ENCODE results near the gene HOXB8.

DNA sequence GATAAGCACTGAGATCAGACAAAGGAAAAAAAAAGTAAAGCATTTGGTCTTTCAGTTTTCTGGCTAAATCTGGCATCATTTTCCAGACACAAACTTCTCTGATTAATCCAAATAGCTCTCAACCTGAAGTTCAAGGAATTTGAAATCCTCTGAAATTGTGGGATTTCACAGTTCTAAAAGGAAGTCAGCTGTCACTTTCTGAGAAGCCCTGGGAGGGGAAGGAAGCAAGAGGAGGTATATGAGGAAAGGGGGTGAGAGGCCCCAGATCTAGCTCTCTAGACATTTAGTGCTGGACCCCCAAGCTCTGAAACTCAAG is 28.6 kb upstream of the HOXB8 start:
- TF ChIP-seq, protein P1, sequence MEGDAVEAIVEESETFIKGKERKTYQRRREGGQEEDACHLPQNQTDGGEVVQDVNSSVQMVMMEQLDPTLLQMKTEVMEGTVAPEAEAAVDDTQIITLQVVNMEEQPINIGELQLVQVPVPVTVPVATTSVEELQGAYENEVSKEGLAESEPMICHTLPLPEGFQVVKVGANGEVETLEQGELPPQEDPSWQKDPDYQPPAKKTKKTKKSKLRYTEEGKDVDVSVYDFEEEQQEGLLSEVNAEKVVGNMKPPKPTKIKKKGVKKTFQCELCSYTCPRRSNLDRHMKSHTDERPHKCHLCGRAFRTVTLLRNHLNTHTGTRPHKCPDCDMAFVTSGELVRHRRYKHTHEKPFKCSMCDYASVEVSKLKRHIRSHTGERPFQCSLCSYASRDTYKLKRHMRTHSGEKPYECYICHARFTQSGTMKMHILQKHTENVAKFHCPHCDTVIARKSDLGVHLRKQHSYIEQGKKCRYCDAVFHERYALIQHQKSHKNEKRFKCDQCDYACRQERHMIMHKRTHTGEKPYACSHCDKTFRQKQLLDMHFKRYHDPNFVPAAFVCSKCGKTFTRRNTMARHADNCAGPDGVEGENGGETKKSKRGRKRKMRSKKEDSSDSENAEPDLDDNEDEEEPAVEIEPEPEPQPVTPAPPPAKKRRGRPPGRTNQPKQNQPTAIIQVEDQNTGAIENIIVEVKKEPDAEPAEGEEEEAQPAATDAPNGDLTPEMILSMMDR (IDR thresholded peaks at IDR 0.05; ENCODE audit: poor library complexity, severe bottlenecking): no peak
- no peak for TF ChIP-seq TAF1 (IDR thresholded peaks at IDR 0.05; ENCODE audit: low read depth)
- no peak for TF ChIP-seq EZH2 (IDR thresholded peaks at IDR 0.05; ENCODE audit: borderline replicate concordance, insufficient read depth, low read length, poor library complexity, severe bottlenecking)

Measured in neural cell (in vitro differentiated cells).